ENCODE measurements around the gene ITIH5.
"Not testable (repeated sequence)": the region's sequence is repeated elsewhere in the genome, so short reads cannot be mapped to it uniquely, and the experiment has no call there.

The ITIH5 gene

DNA sequence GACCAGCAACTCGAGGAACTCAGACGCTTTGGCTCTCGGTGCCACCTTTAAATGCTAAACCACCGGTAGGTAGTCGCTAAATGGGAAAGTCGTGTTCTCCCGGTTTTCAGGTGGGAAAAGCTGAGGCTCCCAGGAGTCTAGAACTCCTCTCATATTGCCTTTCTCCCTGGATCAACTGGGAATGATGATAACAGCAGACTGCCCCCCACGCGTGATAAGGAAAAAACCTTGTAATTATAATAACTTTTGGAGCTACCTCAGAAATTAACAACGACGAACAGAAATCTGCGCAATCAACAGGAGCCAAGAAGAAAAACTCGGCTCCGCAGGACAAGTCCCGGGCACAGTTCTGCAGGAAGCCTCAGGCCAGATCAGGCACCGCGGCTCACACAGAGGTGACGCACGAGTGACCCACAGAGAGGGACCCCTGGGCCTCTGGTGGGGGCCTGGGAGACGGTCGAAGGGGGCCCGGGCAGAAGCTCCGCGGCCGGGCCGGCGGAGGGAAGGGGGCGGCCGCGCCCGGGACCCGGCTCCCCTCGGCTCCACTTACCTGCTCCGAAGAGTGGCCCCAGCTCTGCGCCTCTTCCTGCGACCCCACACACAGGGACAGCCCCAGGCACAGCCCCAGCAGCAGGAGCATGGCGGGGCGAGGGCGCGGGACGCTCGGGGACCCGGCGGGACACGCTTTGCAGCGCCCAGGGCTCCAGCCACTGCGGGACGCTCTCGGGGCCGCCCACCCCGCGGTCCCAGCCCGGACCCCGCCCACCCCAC is at the start of gene ITIH5:
ITIH5 (minus strand) TSS at position 714 of the 771 bp plus-strand sequence; CDS start at position 640, 74 bp downstream.
- no peak for DNase-seq (ENCODE audit: low read depth)

- DNase-seq (ENCODE audit: low read depth) = no peak
Observed at GRCh38 chr10:7715515-7715914, 48.7 kb upstream of the ITIH5 start.

- not testable (repeated sequence) for DNase-seq (ENCODE audit: low read depth)
Observed at GRCh38 chr10:7711075-7711474, 44.3 kb upstream of the ITIH5 start.

GRCh38 chr10:7710446-7710845 is 43.7 kb upstream of the ITIH5 start:
- DNase-seq (ENCODE audit: low read depth) = no peak

DNA sequence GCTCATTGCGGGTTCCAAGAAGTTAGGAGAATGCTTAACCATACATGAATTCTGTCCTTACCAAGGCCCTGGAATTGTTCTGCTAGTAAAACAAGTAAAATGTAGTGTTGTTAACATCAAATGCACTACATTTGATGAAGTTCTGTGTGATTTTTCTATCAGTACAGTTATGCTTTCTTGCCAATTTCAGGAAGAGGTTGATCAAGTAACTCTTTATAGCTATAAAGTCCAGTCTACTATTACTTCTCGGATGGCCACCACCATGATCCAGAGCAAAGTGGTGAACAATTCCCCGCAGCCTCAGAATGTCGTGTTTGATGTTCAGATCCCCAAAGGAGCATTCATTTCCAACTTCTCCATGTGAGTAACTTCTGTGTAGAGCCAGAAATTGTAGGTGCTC is 42.1 kb upstream of the ITIH5 start:
- DNase-seq (ENCODE audit: low read depth) = no peak

DNA sequence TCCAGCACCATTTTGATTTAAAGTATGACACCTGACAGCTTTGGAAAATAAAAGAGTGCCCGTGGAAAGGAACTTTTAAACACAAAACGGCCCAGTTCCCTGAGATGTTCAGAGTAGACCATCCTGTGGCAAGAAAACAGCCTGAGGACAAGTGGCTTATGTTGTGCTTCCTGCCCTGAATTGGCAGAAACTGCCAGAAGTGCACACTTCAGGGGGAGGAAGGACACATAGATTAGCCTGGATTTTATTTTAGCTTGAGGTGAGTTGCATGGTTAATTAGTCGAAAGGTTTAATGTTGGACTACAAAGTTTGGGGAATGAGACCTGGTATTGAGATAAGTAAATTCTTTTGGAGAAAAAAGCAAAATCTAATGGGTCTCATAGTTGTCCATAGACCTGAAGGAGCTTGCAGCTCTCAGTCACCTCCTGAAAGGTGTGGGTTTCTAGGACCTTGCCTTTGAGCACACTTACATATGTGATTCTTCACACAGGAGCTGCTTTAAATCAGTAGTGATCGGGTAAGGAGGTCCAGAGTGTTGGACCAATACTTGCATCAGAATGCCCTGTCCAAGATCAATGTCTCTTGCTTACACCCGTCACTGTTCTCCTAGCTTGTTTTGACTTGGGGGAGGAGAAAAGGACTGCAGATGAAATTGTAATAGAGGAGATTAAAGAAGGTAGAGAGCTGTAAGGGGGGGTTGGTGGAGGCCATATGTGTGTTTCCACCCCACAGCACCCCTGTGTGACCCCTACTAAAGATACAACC is 41.3 kb upstream of the ITIH5 start:
- no peak for DNase-seq (ENCODE audit: low read depth)

- no peak for DNase-seq (ENCODE audit: low read depth)
Observed at GRCh38 chr10:7707102-7707501, 40.3 kb upstream of the ITIH5 start.

DNA sequence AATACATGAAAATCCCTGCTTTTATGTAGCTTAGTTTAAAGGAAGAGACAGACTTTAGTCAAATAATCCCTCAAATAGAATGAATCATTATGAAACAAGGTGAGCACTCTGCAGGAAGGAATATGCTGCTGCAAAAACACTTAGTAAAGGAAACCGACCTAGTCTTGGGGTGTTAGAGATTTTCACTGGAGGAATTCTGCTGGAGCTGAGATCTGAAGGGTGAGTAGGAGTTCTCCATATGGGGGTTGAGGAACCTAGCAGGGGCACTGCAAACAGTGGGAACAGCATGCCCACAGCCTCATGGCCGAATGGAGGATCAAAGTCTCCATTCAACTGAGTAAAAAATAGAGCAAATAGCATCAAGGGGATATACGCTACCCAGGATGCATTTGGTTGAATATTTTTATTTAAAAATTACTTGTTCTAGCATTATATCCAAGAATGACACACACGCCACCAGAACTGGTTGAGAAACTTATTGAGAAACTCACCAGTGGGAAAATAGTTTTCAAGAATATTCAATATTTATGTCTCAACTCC is 39.8 kb upstream of the ITIH5 start:
- DNase-seq (ENCODE audit: low read depth) = no peak

GRCh38 chr10:7705341-7705740 is 38.6 kb upstream of the ITIH5 start:
- DNase-seq (ENCODE audit: low read depth) = no peak

GRCh38 chr10:7704071-7705016 is 37.6 kb upstream of the ITIH5 start:
- no peak for DNase-seq (ENCODE audit: low read depth)

GRCh38 chr10:7703140-7703539 is 36.4 kb upstream of the ITIH5 start, which contains the start of gene ITIH2:
Gene ITIH2, plus strand, starts transcription at chr10:7703316. Its CDS starts 119 bp downstream, at chr10:7703435.
- no peak for DNase-seq (ENCODE audit: low read depth)

DNA sequence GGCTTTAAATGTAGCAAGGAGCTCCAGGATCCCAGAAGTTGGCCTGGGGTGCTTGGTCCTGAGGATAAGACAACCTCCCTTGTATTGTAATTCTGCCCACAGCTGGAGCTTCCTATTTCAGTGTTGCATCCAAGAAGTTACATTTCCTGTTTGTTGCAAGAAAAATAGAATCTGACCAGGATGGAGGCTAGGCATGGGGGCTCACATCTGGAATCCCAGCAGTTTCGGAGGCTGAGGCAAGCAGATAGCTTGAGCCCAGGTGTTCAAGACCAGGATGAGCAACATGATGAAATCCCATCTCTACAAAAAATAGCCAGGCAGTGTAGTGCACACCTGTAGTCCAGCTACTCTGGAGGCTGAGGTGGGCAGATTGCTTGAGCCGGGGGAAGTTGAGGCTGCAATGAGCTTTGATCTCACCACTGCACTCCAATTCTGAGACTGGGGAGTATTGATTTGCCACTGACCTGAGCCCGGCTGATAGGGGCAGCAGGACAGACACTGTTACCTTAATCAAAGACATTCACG is 35.6 kb upstream of the ITIH5 start:
- DNase-seq (ENCODE audit: low read depth) = no peak

GRCh38 chr10:7701158-7701742 is 34.5 kb upstream of the ITIH5 start:
- no peak for DNase-seq (ENCODE audit: low read depth)

DNA sequence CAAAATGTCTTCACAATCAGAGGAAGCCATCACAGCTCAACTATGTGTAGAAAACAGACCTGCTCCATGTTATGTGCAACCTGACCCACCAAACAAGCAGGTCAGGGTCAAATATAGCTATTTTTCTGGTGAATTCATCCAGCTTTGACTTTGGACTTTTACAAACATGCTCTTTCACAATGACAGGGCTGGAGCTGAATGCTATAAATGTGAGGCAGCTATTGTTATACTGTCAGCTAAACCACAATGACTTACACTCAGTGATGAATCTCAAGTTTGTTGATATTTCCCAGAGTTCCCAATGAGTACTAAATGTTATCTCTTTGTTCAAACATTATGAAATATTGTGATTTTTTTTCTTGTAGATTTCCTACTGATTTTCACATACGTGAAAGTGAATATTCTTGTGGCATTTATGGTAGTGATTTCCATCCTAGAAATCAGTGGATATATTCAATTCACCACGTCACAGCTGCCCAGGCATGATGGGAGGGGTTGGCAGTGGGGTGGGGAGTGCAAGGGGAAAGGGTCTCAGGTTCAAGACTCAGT is 33.9 kb upstream of the ITIH5 start:
- DNase-seq (ENCODE audit: low read depth) = no peak

DNA sequence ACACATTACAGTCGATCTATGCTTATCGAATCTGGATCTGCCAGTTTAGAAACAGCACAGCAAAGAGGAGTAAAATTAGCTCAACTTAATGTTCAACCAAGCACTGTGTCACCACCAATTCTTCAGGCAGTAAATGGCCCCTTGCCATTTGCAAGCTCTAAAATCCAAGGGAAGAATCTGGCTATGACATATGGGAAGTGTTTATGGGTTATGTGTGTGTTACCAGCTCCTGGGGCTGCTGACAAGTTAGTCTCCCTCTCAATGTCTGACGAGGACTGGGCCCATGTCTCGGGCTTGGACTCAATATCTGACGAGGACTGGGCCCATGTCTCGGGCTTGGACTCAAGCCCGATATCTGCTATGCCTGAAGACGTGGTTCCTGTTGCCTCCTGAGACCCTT is 30.7 kb upstream of the ITIH5 start:
- no peak for DNase-seq (ENCODE audit: low read depth)

DNA sequence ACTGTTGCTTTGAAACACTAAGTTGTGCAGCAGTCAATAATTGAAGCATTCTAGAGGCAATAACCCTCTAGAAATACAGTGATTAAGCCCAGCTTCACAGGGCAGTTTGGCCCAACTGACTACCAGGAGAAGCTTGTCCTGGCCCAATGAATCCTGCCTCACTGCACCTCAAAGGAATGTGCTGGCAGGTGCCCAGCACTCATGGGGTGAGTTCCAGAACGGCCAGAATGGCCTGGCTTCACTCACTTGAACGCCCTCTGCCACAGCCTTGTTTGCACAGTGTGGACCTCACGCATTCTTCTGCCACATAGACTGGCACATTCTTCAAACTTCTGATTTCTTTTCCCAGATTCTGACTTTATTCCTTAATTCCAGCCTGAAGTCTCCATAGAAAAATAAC is 29.8 kb upstream of the ITIH5 start:
- DNase-seq (ENCODE audit: low read depth) = no peak

DNA sequence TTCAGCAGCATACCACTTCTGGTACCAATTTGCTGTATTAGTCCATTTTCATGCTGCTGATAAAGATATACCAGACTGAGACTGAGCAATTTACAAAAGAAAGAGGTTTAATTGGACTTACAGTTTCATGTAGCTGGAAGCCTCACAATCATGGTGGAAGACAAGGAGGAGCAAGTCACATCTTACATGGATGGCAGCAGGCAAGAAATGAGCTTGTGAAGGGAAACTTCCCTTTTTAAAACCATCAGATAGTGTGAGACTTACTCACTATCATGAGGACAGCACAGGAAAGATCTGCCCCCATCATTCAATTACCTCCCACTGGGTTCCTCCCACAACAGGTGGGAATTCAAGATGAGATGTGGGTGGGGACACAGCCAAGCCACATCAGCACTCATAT is 26.4 kb upstream of the ITIH5 start:
- DNase-seq (ENCODE audit: low read depth) = not testable (repeated sequence)

- DNase-seq (ENCODE audit: low read depth) = not testable (repeated sequence)
Observed at GRCh38 chr10:7692368-7692767, 25.6 kb upstream of the ITIH5 start.

DNA sequence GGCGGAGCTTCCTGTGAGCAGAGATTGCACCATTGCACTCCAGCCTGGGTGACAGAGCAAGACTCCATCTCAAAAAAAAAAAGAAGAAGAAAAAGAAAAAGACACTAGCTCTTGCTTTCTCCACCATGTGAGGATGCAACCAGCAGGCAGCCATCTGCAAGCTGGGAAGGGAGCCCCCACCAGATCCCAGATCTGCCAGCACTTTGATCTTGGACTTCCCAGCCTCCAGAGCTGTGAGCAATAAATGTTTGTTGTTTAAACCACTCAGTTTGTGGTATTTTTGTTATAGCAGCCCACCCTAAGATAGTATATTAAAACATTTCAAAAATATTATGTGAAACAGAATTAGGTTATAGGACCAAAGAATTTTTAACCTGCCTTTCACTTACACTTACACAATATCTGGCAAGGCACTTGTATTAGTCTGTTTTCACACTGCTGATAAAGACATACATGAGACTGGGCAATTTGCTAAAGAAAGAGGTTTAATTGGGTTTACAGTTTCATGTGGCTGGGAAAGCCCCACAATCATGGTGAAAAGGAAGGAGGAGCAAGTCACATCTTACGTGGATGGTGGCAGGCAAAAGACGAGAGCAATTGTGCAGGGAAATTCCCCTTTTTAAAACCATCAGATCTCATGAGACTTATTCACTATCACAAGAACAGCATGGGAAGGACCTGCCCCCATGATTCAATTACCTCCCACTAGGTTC is 24.3 kb upstream of the ITIH5 start:
- not testable (repeated sequence) for DNase-seq (ENCODE audit: low read depth)

DNA sequence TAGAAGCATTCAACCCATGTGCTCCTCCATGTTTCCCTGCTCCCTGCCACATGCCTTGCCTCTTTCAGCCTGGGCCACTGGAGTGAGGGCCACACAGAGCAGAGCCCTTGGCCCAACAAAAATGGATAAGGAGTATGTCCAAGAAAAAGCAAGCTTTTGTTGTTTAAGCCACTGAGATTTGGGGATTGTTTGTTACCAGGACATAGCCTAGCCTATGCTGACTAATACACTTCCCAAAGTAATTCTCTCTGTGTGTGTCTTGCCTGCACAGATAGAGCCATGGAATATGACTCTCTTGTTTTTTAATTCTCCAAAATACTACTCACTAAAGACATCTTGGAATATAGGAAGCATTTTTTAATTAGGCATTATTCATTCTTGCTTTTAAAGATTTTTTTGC is 22.8 kb upstream of the ITIH5 start:
- DNase-seq (ENCODE audit: low read depth) = no peak

Data from HS-27A (cell line).